ENCODE measurements around the gene PLCXD3. TPM values are rescaled to one million over a fixed set of nuclear protein-coding genes. Genes with fewer than 3 reads are reported as not detected.

Gene PLCXD3
- total RNA-seq, 1 donor from 2014 or later, result not detected

DNA sequence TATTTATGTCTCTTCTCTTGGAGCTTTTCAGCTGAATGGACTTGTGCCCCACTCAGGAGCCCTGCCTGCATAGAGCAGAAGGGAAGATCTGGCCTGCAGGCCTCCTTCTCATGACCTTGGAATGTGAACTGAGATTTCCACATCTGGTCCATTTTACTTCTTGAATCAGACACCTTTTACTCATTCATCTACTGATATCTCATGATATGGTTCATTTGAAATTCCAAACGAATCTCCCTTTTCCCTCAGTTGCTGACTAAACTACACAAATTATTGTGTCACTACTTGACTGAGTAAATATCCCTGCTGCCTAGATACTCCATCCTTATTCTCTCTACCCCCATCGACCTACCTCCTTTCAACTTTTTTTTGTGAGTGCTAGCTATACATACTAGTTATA is 138.7 kb downstream of the PLCXD3 start:
- DNase-seq (ENCODE audit: extremely low spot score, unreplicated experiment), result no peak
- Mint-ChIP-seq H3K27ac (ENCODE audit: unreplicated experiment) (no peak overlapping the region), H3K27me3 (ENCODE audit: unreplicated experiment) (no peaks in the 10 kb centered on the region), H3K36me3 (ENCODE audit: unreplicated experiment) (no peaks in the 10 kb centered on the region), H3K4me3 (ENCODE audit: unreplicated experiment) (no peak overlapping the region), H3K4me1 (ENCODE audit: unreplicated experiment) (no peaks in the 10 kb centered on the region), H3K9me3 (ENCODE audit: unreplicated experiment) (no peaks in the 10 kb centered on the region)
- TF ChIP-seq CTCF (IDR thresholded peaks at IDR 0.05), result no peak

DNA sequence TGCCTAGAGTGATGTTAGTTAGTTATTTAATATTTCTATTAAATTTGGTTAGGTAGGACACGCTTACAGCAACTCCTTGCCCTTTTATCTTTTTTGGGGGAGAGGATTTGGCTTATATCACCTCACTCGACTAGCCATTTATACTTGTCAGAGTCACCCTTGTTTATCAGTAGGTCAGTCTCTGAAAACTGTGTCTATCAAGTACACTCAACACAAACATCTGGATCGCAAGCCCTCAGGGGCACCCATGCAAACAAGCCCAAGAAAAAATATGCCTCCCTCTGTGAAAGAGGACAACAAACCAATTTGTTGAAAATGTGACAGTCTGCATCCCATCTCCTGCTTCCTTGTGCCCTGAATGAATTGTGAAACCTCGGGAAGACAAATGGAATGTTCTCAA is 139.9 kb downstream of the PLCXD3 start:
- H3K27me3 Mint-ChIP-seq (ENCODE audit: unreplicated experiment), result no peaks in the 10 kb centered on the region
- no peaks in the 10 kb centered on the region for H3K36me3 Mint-ChIP-seq (ENCODE audit: unreplicated experiment)
- TF ChIP-seq CTCF (IDR thresholded peaks at IDR 0.05), result no peak
- no peak for DNase-seq (ENCODE audit: extremely low spot score, unreplicated experiment)
- H3K27ac Mint-ChIP-seq (ENCODE audit: unreplicated experiment), result no peak overlapping the region
- no peaks in the 10 kb centered on the region for H3K4me1 Mint-ChIP-seq (ENCODE audit: unreplicated experiment)
- H3K4me3 Mint-ChIP-seq (ENCODE audit: unreplicated experiment), result no peak overlapping the region
- no peaks in the 10 kb centered on the region for H3K9me3 Mint-ChIP-seq (ENCODE audit: unreplicated experiment)

GRCh38 chr5:41369799-41370198 is 140.6 kb downstream of the PLCXD3 start:
- H3K9me3 Mint-ChIP-seq (ENCODE audit: unreplicated experiment), result no peaks in the 10 kb centered on the region
- no peaks in the 10 kb centered on the region for H3K36me3 Mint-ChIP-seq (ENCODE audit: unreplicated experiment)
- H3K4me3 Mint-ChIP-seq (ENCODE audit: unreplicated experiment), result no peak overlapping the region
- H3K27ac Mint-ChIP-seq (ENCODE audit: unreplicated experiment), result no peak overlapping the region
- no peaks in the 10 kb centered on the region for H3K4me1 Mint-ChIP-seq (ENCODE audit: unreplicated experiment)
- no peak for TF ChIP-seq CTCF (IDR thresholded peaks at IDR 0.05)
- no peak for DNase-seq (ENCODE audit: extremely low spot score, unreplicated experiment)
- H3K27me3 Mint-ChIP-seq (ENCODE audit: unreplicated experiment), result no peaks in the 10 kb centered on the region

- no peak for TF ChIP-seq CTCF (IDR thresholded peaks at IDR 0.05)
- no peak for DNase-seq (ENCODE audit: extremely low spot score, unreplicated experiment)
- no peaks in the 10 kb centered on the region for H3K36me3 Mint-ChIP-seq (ENCODE audit: unreplicated experiment)
- no peaks in the 10 kb centered on the region for H3K9me3 Mint-ChIP-seq (ENCODE audit: unreplicated experiment)
- no peaks in the 10 kb centered on the region for H3K4me1 Mint-ChIP-seq (ENCODE audit: unreplicated experiment)
- no peak overlapping the region for H3K27ac Mint-ChIP-seq (ENCODE audit: unreplicated experiment)
- no peak overlapping the region for H3K4me3 Mint-ChIP-seq (ENCODE audit: unreplicated experiment)
- no peaks in the 10 kb centered on the region for H3K27me3 Mint-ChIP-seq (ENCODE audit: unreplicated experiment)
Observed at GRCh38 chr5:41368158-41368557, 142.2 kb downstream of the PLCXD3 start.

- H3K36me3 Mint-ChIP-seq (ENCODE audit: unreplicated experiment), result no peaks in the 10 kb centered on the region
- TF ChIP-seq CTCF (IDR thresholded peaks at IDR 0.05), result no peak
- H3K27ac Mint-ChIP-seq (ENCODE audit: unreplicated experiment), result no peak overlapping the region
- H3K9me3 Mint-ChIP-seq (ENCODE audit: unreplicated experiment), result no peaks in the 10 kb centered on the region
- DNase-seq (ENCODE audit: extremely low spot score, unreplicated experiment), result no peak
- H3K4me3 Mint-ChIP-seq (ENCODE audit: unreplicated experiment), result no peak overlapping the region
- no peaks in the 10 kb centered on the region for H3K4me1 Mint-ChIP-seq (ENCODE audit: unreplicated experiment)
- H3K27me3 Mint-ChIP-seq (ENCODE audit: unreplicated experiment), result no peaks in the 10 kb centered on the region
Observed at GRCh38 chr5:41365369-41365768, 145.0 kb downstream of the PLCXD3 start.
